ENCODE measurements around the gene NGFR.
A peak's percentile ranks its signal among the peaks of the same experiment; 100 is the strongest.

The NGFR gene

GRCh38 chr17:49482144-49482817 lies 12.8 kb upstream of the NGFR start:
- Histone ChIP-seq H3K4me3 (ENCODE audit: severe bottlenecking) (no peak overlapping the region), H3K4me1 (ENCODE audit: insufficient read depth, poor library complexity, severe bottlenecking) (no peaks in the 10 kb centered on the region), H3K27me3 (ENCODE audit: insufficient read depth, poor library complexity, severe bottlenecking) (peaks cover 9% of the 10 kb centered on the region), H3K36me3 (ENCODE audit: low read depth) (no peaks in the 10 kb centered on the region), H3K27ac (ENCODE audit: poor library complexity, severe bottlenecking) (no peak overlapping the region), H3K9me3 (ENCODE audit: severe bottlenecking) (no peaks in the 10 kb centered on the region)
- no peak for DNase-seq (ENCODE audit: low spot score)
- ATAC-seq (ENCODE audit: low read depth) = no peak
- no peak for TF ChIP-seq CTCF (IDR thresholded peaks at IDR 0.05; ENCODE audit: poor library complexity, severe bottlenecking)

- Histone ChIP-seq H3K36me3 (ENCODE audit: low read depth) (no peaks in the 10 kb centered on the region), H3K27me3 (ENCODE audit: insufficient read depth, poor library complexity, severe bottlenecking) (no peaks in the 10 kb centered on the region), H3K27ac (ENCODE audit: poor library complexity, severe bottlenecking) (no peak overlapping the region), H3K4me3 (ENCODE audit: severe bottlenecking) (no peak overlapping the region), H3K4me1 (ENCODE audit: insufficient read depth, poor library complexity, severe bottlenecking) (no peaks in the 10 kb centered on the region), H3K9me3 (ENCODE audit: severe bottlenecking) (no peaks in the 10 kb centered on the region)
- DNase-seq (ENCODE audit: low spot score) = no peak
- no peak for ATAC-seq (ENCODE audit: low read depth)
- no peak for TF ChIP-seq CTCF (IDR thresholded peaks at IDR 0.05; ENCODE audit: poor library complexity, severe bottlenecking)
Observed at GRCh38 chr17:49483599-49484509, 11.2 kb upstream of the NGFR start.

- TF ChIP-seq CTCF (IDR thresholded peaks at IDR 0.05; ENCODE audit: poor library complexity, severe bottlenecking) = no peak
- Histone ChIP-seq H3K4me3 (ENCODE audit: severe bottlenecking) (no peak overlapping the region), H3K9me3 (ENCODE audit: severe bottlenecking) (no peaks in the 10 kb centered on the region), H3K27me3 (ENCODE audit: insufficient read depth, poor library complexity, severe bottlenecking) (no peaks in the 10 kb centered on the region), H3K27ac (ENCODE audit: poor library complexity, severe bottlenecking) (no peak overlapping the region), H3K36me3 (ENCODE audit: low read depth) (no peaks in the 10 kb centered on the region), H3K4me1 (ENCODE audit: insufficient read depth, poor library complexity, severe bottlenecking) (no peaks in the 10 kb centered on the region)
- ATAC-seq (ENCODE audit: low read depth) = no peak
- DNase-seq (ENCODE audit: low spot score) = no peak
Observed at GRCh38 chr17:49484588-49484987, 10.5 kb upstream of the NGFR start.

- ATAC-seq (ENCODE audit: low read depth) = peak; percentile 45; the same call in 1 of the 3 replicates
- DNase-seq (ENCODE audit: low spot score) = no peak
- Histone ChIP-seq H3K27me3 (ENCODE audit: insufficient read depth, poor library complexity, severe bottlenecking) (no peaks in the 10 kb centered on the region), H3K4me1 (ENCODE audit: insufficient read depth, poor library complexity, severe bottlenecking) (no peaks in the 10 kb centered on the region), H3K4me3 (ENCODE audit: severe bottlenecking) (no peak overlapping the region), H3K36me3 (ENCODE audit: low read depth) (no peaks in the 10 kb centered on the region), H3K9me3 (ENCODE audit: severe bottlenecking) (no peaks in the 10 kb centered on the region), H3K27ac (ENCODE audit: poor library complexity, severe bottlenecking) (no peak overlapping the region)
- TF ChIP-seq CTCF (IDR thresholded peaks at IDR 0.05; ENCODE audit: poor library complexity, severe bottlenecking) = no peak
Observed at GRCh38 chr17:49486012-49486641, 9.0 kb upstream of the NGFR start.
